Measurements from ENCODE around the gene FFAR1.

DNA sequence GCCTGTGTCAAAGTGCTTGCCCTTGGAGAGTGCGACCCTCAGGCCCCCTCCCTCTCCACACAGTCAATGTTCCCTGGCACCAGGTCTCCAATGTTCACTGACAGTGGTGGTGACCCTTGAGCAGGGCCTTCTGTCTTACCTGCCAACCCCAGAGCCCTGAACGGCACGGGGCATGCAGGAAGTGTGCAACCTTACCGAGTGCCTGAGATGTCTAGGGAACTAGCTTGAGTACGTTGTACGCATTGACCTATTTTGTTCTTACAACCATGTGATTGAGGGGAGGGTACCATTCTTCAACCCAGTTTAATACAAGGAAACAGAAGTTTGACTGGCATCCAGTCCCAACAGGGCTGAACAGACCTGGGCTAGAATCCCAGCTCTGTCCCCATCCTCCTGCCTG lies 42.5 kb upstream of the FFAR1 start:
- TF ChIP-seq, protein P1, sequence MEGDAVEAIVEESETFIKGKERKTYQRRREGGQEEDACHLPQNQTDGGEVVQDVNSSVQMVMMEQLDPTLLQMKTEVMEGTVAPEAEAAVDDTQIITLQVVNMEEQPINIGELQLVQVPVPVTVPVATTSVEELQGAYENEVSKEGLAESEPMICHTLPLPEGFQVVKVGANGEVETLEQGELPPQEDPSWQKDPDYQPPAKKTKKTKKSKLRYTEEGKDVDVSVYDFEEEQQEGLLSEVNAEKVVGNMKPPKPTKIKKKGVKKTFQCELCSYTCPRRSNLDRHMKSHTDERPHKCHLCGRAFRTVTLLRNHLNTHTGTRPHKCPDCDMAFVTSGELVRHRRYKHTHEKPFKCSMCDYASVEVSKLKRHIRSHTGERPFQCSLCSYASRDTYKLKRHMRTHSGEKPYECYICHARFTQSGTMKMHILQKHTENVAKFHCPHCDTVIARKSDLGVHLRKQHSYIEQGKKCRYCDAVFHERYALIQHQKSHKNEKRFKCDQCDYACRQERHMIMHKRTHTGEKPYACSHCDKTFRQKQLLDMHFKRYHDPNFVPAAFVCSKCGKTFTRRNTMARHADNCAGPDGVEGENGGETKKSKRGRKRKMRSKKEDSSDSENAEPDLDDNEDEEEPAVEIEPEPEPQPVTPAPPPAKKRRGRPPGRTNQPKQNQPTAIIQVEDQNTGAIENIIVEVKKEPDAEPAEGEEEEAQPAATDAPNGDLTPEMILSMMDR (IDR thresholded peaks at IDR 0.05 in 8 of 11, conservative IDR thresholded peaks at IDR 0.05 in 3 of 11) = no peak
- no peak for TF ChIP-seq POLR2A (IDR thresholded peaks at IDR 0.05)

All from spleen (tissue), 7 donors.